GM18526 (cell line): ENCODE results near the gene VPS39.

Experiments
- POLR2A ChIP-seq: IDR thresholded peaks from 3 replicates; pipeline ENCODE4 v1.6.1; 2011; ENCODE audit not compliant: insufficient read length; ENCODE audit errors: extremely low read depth

Gene VPS39

GRCh38 chr15:42110367-42110766, 97.7 kb downstream of the VPS39 start:
- no peak for TF ChIP-seq POLR2A

- TF ChIP-seq POLR2A = no peak
These were observed 99.3 kb downstream of the VPS39 start for GRCh38 chr15:42108806-42109205.
